ENCODE results near the gene TGFB2.

DNA sequence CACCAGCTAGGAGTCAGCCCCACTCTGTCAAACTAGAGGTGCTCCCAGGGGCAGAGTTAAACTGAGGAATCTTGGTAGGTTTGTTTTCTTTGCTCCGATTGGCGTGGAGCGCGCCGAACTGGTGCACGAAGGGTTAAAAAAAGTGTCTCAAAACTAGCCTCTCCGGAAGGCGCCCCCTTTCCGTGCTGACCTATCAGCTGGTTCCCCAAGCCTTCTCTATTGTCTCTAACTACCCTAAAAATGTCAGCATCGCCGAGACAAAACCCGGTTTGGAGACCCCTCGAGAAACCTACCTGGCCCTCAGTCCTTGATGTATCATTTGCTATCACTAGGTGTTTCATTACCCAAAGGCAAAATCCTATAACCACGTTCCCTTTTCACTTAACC is 2.2 kb downstream of the TGFB2 start:
- TF ChIP-seq, protein P1, sequence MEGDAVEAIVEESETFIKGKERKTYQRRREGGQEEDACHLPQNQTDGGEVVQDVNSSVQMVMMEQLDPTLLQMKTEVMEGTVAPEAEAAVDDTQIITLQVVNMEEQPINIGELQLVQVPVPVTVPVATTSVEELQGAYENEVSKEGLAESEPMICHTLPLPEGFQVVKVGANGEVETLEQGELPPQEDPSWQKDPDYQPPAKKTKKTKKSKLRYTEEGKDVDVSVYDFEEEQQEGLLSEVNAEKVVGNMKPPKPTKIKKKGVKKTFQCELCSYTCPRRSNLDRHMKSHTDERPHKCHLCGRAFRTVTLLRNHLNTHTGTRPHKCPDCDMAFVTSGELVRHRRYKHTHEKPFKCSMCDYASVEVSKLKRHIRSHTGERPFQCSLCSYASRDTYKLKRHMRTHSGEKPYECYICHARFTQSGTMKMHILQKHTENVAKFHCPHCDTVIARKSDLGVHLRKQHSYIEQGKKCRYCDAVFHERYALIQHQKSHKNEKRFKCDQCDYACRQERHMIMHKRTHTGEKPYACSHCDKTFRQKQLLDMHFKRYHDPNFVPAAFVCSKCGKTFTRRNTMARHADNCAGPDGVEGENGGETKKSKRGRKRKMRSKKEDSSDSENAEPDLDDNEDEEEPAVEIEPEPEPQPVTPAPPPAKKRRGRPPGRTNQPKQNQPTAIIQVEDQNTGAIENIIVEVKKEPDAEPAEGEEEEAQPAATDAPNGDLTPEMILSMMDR (conservative IDR thresholded peaks at IDR 0.05; ENCODE audit: low read depth in 2 of 2): no peak
- no peak for TF ChIP-seq EZH2 (IDR thresholded peaks at IDR 0.05; ENCODE audit: low read depth, unreplicated experiment)
- TF ChIP-seq, protein P2, sequence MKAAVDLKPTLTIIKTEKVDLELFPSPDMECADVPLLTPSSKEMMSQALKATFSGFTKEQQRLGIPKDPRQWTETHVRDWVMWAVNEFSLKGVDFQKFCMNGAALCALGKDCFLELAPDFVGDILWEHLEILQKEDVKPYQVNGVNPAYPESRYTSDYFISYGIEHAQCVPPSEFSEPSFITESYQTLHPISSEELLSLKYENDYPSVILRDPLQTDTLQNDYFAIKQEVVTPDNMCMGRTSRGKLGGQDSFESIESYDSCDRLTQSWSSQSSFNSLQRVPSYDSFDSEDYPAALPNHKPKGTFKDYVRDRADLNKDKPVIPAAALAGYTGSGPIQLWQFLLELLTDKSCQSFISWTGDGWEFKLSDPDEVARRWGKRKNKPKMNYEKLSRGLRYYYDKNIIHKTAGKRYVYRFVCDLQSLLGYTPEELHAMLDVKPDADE (IDR thresholded peaks at IDR 0.05): no peak
- TF ChIP-seq POLR2AphosphoS5 (IDR thresholded peaks at IDR 0.05; ENCODE audit: low read depth): no peak
- no peak for TF ChIP-seq JUNB (IDR thresholded peaks at IDR 0.05; ENCODE audit: unreplicated experiment)
- no peak for TF ChIP-seq CREB1 (CRISPR knock-in tag; IDR thresholded peaks at IDR 0.05; ENCODE audit: low read depth)
- no peak for TF ChIP-seq EZH2phosphoT487 (IDR thresholded peaks at IDR 0.05; ENCODE audit: unreplicated experiment)
- TF ChIP-seq, protein P3, sequence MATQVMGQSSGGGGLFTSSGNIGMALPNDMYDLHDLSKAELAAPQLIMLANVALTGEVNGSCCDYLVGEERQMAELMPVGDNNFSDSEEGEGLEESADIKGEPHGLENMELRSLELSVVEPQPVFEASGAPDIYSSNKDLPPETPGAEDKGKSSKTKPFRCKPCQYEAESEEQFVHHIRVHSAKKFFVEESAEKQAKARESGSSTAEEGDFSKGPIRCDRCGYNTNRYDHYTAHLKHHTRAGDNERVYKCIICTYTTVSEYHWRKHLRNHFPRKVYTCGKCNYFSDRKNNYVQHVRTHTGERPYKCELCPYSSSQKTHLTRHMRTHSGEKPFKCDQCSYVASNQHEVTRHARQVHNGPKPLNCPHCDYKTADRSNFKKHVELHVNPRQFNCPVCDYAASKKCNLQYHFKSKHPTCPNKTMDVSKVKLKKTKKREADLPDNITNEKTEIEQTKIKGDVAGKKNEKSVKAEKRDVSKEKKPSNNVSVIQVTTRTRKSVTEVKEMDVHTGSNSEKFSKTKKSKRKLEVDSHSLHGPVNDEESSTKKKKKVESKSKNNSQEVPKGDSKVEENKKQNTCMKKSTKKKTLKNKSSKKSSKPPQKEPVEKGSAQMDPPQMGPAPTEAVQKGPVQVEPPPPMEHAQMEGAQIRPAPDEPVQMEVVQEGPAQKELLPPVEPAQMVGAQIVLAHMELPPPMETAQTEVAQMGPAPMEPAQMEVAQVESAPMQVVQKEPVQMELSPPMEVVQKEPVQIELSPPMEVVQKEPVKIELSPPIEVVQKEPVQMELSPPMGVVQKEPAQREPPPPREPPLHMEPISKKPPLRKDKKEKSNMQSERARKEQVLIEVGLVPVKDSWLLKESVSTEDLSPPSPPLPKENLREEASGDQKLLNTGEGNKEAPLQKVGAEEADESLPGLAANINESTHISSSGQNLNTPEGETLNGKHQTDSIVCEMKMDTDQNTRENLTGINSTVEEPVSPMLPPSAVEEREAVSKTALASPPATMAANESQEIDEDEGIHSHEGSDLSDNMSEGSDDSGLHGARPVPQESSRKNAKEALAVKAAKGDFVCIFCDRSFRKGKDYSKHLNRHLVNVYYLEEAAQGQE (IDR thresholded peaks at IDR 0.05; ENCODE audit: unreplicated experiment): no peak
- TF ChIP-seq STAT1 (IDR thresholded peaks at IDR 0.05; ENCODE audit: unreplicated experiment): no peak
- no peak for TF ChIP-seq ZNF114 (CRISPR knock-in tag; IDR thresholded peaks at IDR 0.05)
- TF ChIP-seq, protein P4, sequence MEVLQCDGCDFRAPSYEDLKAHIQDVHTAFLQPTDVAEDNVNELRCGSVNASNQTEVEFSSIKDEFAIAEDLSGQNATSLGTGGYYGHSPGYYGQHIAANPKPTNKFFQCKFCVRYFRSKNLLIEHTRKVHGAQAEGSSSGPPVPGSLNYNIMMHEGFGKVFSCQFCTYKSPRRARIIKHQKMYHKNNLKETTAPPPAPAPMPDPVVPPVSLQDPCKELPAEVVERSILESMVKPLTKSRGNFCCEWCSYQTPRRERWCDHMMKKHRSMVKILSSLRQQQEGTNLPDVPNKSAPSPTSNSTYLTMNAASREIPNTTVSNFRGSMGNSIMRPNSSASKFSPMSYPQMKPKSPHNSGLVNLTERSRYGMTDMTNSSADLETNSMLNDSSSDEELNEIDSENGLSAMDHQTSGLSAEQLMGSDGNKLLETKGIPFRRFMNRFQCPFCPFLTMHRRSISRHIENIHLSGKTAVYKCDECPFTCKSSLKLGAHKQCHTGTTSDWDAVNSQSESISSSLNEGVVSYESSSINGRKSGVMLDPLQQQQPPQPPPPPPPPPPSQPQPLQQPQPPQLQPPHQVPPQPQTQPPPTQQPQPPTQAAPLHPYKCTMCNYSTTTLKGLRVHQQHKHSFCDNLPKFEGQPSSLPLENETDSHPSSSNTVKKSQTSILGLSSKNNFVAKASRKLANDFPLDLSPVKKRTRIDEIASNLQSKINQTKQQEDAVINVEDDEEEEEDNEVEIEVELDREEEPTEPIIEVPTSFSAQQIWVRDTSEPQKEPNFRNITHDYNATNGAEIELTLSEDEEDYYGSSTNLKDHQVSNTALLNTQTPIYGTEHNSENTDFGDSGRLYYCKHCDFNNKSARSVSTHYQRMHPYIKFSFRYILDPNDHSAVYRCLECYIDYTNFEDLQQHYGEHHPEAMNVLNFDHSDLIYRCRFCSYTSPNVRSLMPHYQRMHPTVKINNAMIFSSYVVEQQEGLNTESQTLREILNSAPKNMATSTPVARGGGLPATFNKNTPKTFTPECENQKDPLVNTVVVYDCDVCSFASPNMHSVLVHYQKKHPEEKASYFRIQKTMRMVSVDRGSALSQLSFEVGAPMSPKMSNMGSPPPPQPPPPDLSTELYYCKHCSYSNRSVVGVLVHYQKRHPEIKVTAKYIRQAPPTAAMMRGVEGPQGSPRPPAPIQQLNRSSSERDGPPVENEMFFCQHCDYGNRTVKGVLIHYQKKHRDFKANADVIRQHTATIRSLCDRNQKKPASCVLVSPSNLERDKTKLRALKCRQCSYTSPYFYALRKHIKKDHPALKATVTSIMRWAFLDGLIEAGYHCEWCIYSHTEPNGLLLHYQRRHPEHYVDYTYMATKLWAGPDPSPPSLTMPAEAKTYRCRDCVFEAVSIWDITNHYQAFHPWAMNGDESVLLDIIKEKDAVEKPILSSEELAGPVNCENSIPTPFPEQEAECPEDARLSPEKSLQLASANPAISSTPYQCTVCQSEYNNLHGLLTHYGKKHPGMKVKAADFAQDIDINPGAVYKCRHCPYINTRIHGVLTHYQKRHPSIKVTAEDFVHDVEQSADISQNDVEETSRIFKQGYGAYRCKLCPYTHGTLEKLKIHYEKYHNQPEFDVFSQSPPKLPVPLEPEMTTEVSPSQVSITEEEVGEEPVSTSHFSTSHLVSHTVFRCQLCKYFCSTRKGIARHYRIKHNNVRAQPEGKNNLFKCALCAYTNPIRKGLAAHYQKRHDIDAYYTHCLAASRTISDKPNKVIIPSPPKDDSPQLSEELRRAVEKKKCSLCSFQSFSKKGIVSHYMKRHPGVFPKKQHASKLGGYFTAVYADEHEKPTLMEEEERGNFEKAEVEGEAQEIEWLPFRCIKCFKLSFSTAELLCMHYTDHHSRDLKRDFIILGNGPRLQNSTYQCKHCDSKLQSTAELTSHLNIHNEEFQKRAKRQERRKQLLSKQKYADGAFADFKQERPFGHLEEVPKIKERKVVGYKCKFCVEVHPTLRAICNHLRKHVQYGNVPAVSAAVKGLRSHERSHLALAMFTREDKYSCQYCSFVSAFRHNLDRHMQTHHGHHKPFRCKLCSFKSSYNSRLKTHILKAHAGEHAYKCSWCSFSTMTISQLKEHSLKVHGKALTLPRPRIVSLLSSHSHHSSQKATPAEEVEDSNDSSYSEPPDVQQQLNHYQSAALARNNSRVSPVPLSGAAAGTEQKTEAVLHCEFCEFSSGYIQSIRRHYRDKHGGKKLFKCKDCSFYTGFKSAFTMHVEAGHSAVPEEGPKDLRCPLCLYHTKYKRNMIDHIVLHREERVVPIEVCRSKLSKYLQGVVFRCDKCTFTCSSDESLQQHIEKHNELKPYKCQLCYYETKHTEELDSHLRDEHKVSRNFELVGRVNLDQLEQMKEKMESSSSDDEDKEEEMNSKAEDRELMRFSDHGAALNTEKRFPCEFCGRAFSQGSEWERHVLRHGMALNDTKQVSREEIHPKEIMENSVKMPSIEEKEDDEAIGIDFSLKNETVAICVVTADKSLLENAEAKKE (CRISPR knock-in tag; IDR thresholded peaks at IDR 0.05): no peak
- TF ChIP-seq ZNF331 (CRISPR knock-in tag; IDR thresholded peaks at IDR 0.05; ENCODE audit: low read depth): no peak
- no peak for TF ChIP-seq NANOG (IDR thresholded peaks at IDR 0.05; ENCODE audit: borderline replicate concordance)

Data from GM23338 (cell line).